HepG2 (cell line): Measurements from ENCODE around the gene CST3. TPM values are rescaled to one million over a fixed set of nuclear protein-coding genes. Genes with fewer than 3 reads are reported as not detected.

Experiments
- AKAP8 ChIP-seq: sonication (generic); formaldehyde crosslinking; IDR thresholded peaks from 2 replicates; pipeline ENCODE4 v1.5.1; 2020; ENCODE audit warnings: mild to moderate bottlenecking, missing genetic modification reagents
- BHLHE40 ChIP-seq: IDR thresholded peaks from 2 replicates; pipeline ENCODE4 v1.6.1; 2011; ENCODE audit warnings: low read length, improper control_type of control experiment
- HCFC1 ChIP-seq: fragments of 150-350 bp; IDR thresholded peaks from 2 replicates; pipeline ENCODE4 v1.6.1; 2014; ENCODE audit warnings: low read depth, low read length
- KDM3A ChIP-seq: IDR thresholded peaks from 2 replicates; pipeline ENCODE4 v1.6.1; 2018; ENCODE audit warnings: low read depth, missing compliant biosample characterization
- MEF2D ChIP-seq: sonication (generic); formaldehyde crosslinking; IDR thresholded peaks from 2 replicates; pipeline ENCODE4 v1.5.1; 2020; ENCODE audit warnings: mild to moderate bottlenecking, missing genetic modification reagents
- PRMT3 ChIP-seq: sonication (generic); formaldehyde crosslinking; IDR thresholded peaks from 2 replicates; pipeline ENCODE4 v1.8.1; 2022; ENCODE audit warnings: low read depth, mild to moderate bottlenecking, moderate library complexity, missing genetic modification reagents, borderline replicate concordance
- SRF ChIP-seq: IDR thresholded peaks from 2 replicates; pipeline ENCODE4 v1.6.1; 2011; ENCODE audit warnings: mild to moderate bottlenecking, low read depth, low read length, moderate library complexity
- TEAD2 ChIP-seq: sonication (generic); formaldehyde crosslinking; IDR thresholded peaks from 2 replicates; pipeline ENCODE4 v1.9.0; 2021; ENCODE audit warnings: missing genetic modification reagents
- ZNF619 ChIP-seq: sonication (generic); formaldehyde crosslinking; IDR thresholded peaks from 2 replicates; pipeline ENCODE4 v1.4.0; 2020; ENCODE audit warnings: mild to moderate bottlenecking, missing genetic modification reagents
- polyA plus RNA-seq, 8 experiments: library from polyadenylated mRNA; depleted of rRNA in 3 of 8; stranded (reverse) in 7 of 8; unstranded in 1 of 8; fragments of >200 nt; fragmentation: Illumina TruSeq in 4 of 8; extraction: Trizol in 4 of 8; gene quantifications; 2 replicates each; pipeline versions ENCODE4 v1.2.1 to v1.2.3, GENCODE V29; 2011 to 2016; ENCODE audit warnings: low read depth in 4 of 8, missing spikeins in 1 of 8, mixed read lengths in 1 of 8; ENCODE audit not compliant: insufficient read depth in 1 of 8
- total RNA-seq, 5 experiments: library from RNA; depleted of rRNA; stranded (reverse); fragments of >200 nt; fragmentation: Illumina TruSeq; extraction: Trizol; gene quantifications; 2 replicates each; pipeline ENCODE4 v1.2.3, GENCODE V29; 2016; ENCODE audit warnings: low read depth in 1 of 5
- TF ChIP-seq, protein P1 (sequence below): sonication (generic); formaldehyde crosslinking; IDR thresholded peaks from 2 replicates; pipeline ENCODE4 v1.9.0; 2021; ENCODE audit warnings: mild to moderate bottlenecking, missing genetic modification reagents
- TF ChIP-seq, protein P2 (sequence below): sonication (generic); formaldehyde crosslinking; IDR thresholded peaks from 2 replicates; pipeline ENCODE4 v1.4.0; 2020; ENCODE audit warnings: missing genetic modification reagents
- TF ChIP-seq, protein P3 (sequence below): sonication (generic); formaldehyde crosslinking; IDR thresholded peaks from 2 replicates; pipeline ENCODE4 v1.9.0; 2021; ENCODE audit warnings: missing genetic modification reagents, borderline replicate concordance
- TF ChIP-seq, protein P4 (sequence below): sonication (generic); formaldehyde crosslinking; IDR thresholded peaks from 2 replicates; pipeline ENCODE4 v1.8.0; 2022; ENCODE audit warnings: missing genetic modification reagents, low read depth, mild to moderate bottlenecking, borderline replicate concordance
- TF ChIP-seq, protein P5 (sequence below): sonication (generic); formaldehyde crosslinking; IDR thresholded peaks from 2 replicates; pipeline ENCODE4 v1.4.0; 2020; ENCODE audit warnings: mild to moderate bottlenecking, missing genetic modification reagents

The CST3 gene
- total and polyA plus RNA-seq, 2 of the 13 experiments (the other 11 are each of a cell fraction or from before 2014, with no cell fraction given) = 690 to 1,005 TPM

DNA sequence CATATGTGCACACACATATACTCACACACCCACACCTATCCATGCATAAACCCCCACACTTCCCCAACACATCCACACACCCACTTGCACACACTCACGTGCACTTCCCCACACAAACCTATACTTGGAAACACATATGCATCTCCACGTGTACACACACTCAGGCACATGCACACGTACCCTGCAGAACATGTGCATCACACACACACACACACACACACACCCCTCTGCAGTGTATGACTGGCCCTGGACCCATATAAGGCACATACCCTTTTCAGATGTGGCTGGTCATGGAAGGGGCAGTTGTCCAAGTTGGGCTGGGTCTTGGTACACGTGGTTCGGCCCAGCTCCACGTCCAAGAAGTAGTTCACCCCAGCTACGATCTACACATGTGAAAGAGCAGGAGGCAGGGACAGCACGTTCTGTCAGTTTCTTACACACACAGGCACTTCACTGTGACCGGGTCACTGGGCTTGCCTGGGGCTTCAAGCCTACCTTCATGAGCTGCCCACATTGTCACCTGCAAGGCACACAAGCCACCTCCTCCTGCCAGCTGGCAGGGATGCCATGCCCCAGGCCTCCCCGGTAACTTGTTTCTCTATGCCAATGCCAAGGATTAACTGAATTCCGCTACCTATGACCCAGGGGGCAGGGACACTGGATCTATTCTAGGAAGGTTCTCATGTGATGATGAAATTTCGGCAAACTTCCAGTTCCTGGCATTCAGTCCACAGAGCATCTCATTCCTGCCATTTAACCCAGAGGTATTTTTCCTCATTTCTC lies 2.6 kb downstream of the CST3 start (continued):
- TF ChIP-seq, protein P1, sequence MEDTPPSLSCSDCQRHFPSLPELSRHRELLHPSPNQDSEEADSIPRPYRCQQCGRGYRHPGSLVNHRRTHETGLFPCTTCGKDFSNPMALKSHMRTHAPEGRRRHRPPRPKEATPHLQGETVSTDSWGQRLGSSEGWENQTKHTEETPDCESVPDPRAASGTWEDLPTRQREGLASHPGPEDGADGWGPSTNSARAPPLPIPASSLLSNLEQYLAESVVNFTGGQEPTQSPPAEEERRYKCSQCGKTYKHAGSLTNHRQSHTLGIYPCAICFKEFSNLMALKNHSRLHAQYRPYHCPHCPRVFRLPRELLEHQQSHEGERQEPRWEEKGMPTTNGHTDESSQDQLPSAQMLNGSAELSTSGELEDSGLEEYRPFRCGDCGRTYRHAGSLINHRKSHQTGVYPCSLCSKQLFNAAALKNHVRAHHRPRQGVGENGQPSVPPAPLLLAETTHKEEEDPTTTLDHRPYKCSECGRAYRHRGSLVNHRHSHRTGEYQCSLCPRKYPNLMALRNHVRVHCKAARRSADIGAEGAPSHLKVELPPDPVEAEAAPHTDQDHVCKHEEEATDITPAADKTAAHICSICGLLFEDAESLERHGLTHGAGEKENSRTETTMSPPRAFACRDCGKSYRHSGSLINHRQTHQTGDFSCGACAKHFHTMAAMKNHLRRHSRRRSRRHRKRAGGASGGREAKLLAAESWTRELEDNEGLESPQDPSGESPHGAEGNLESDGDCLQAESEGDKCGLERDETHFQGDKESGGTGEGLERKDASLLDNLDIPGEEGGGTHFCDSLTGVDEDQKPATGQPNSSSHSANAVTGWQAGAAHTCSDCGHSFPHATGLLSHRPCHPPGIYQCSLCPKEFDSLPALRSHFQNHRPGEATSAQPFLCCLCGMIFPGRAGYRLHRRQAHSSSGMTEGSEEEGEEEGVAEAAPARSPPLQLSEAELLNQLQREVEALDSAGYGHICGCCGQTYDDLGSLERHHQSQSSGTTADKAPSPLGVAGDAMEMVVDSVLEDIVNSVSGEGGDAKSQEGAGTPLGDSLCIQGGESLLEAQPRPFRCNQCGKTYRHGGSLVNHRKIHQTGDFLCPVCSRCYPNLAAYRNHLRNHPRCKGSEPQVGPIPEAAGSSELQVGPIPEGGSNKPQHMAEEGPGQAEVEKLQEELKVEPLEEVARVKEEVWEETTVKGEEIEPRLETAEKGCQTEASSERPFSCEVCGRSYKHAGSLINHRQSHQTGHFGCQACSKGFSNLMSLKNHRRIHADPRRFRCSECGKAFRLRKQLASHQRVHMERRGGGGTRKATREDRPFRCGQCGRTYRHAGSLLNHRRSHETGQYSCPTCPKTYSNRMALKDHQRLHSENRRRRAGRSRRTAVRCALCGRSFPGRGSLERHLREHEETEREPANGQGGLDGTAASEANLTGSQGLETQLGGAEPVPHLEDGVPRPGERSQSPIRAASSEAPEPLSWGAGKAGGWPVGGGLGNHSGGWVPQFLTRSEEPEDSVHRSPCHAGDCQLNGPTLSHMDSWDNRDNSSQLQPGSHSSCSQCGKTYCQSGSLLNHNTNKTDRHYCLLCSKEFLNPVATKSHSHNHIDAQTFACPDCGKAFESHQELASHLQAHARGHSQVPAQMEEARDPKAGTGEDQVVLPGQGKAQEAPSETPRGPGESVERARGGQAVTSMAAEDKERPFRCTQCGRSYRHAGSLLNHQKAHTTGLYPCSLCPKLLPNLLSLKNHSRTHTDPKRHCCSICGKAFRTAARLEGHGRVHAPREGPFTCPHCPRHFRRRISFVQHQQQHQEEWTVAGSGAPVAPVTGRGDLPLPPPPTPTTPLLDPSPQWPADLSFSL = peak; percentile 59; the same call in 1 of the 2 replicates
- TF ChIP-seq, protein P2, sequence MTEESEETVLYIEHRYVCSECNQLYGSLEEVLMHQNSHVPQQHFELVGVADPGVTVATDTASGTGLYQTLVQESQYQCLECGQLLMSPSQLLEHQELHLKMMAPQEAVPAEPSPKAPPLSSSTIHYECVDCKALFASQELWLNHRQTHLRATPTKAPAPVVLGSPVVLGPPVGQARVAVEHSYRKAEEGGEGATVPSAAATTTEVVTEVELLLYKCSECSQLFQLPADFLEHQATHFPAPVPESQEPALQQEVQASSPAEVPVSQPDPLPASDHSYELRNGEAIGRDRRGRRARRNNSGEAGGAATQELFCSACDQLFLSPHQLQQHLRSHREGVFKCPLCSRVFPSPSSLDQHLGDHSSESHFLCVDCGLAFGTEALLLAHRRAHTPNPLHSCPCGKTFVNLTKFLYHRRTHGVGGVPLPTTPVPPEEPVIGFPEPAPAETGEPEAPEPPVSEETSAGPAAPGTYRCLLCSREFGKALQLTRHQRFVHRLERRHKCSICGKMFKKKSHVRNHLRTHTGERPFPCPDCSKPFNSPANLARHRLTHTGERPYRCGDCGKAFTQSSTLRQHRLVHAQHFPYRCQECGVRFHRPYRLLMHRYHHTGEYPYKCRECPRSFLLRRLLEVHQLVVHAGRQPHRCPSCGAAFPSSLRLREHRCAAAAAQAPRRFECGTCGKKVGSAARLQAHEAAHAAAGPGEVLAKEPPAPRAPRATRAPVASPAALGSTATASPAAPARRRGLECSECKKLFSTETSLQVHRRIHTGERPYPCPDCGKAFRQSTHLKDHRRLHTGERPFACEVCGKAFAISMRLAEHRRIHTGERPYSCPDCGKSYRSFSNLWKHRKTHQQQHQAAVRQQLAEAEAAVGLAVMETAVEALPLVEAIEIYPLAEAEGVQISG (CRISPR knock-in tag) = no peak
- TF ChIP-seq SRF (no peak), MEF2D (CRISPR knock-in tag) (no peak), AKAP8 (peak; percentile 24; the same call in 1 of the 2 replicates), TEAD2 (no peak), ZNF619 (CRISPR knock-in tag) (no peak), KDM3A (CRISPR knock-in tag) (no peak), PRMT3 (no peak), HCFC1 (no peak), BHLHE40 (no peak)
- TF ChIP-seq, protein P3, sequence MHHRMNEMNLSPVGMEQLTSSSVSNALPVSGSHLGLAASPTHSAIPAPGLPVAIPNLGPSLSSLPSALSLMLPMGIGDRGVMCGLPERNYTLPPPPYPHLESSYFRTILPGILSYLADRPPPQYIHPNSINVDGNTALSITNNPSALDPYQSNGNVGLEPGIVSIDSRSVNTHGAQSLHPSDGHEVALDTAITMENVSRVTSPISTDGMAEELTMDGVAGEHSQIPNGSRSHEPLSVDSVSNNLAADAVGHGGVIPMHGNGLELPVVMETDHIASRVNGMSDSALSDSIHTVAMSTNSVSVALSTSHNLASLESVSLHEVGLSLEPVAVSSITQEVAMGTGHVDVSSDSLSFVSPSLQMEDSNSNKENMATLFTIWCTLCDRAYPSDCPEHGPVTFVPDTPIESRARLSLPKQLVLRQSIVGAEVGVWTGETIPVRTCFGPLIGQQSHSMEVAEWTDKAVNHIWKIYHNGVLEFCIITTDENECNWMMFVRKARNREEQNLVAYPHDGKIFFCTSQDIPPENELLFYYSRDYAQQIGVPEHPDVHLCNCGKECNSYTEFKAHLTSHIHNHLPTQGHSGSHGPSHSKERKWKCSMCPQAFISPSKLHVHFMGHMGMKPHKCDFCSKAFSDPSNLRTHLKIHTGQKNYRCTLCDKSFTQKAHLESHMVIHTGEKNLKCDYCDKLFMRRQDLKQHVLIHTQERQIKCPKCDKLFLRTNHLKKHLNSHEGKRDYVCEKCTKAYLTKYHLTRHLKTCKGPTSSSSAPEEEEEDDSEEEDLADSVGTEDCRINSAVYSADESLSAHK (CRISPR knock-in tag) = no peak
- TF ChIP-seq, protein P4, sequence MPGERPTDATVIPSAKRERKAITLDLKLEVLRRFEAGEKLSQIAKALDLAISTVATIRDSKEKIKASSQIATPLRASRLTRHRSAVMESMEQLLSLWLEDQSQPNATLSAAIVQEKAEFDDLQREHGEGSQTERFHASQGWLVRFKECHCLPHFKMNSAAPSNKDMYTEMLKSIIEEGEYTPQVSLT = no peak
- TF ChIP-seq, protein P5, sequence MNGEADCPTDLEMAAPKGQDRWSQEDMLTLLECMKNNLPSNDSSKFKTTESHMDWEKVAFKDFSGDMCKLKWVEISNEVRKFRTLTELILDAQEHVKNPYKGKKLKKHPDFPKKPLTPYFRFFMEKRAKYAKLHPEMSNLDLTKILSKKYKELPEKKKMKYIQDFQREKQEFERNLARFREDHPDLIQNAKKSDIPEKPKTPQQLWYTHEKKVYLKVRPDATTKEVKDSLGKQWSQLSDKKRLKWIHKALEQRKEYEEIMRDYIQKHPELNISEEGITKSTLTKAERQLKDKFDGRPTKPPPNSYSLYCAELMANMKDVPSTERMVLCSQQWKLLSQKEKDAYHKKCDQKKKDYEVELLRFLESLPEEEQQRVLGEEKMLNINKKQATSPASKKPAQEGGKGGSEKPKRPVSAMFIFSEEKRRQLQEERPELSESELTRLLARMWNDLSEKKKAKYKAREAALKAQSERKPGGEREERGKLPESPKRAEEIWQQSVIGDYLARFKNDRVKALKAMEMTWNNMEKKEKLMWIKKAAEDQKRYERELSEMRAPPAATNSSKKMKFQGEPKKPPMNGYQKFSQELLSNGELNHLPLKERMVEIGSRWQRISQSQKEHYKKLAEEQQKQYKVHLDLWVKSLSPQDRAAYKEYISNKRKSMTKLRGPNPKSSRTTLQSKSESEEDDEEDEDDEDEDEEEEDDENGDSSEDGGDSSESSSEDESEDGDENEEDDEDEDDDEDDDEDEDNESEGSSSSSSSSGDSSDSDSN (CRISPR knock-in tag) = no peak
